ENCODE results near the gene CEACAM16.

GRCh38 chr19:44689290-44690130, 9.4 kb upstream of the CEACAM16 start:
- TF ChIP-seq CTCF (conservative IDR thresholded peaks at IDR 0.05; ENCODE audit: low read length) = peak; percentile 95
- TF ChIP-seq EZH2phosphoT487 (IDR thresholded peaks at IDR 0.05; ENCODE audit: borderline replicate concordance, low read depth, low read length) = no peak

Data from OCI-LY7 (cell line).